Trophoblast cell (in vitro differentiated cells and primary cell): ENCODE measurements around the gene ASPSCR1.

Source experiments
- DNase-seq, 2 donors: peaks; one replicate each; pipeline ENCODE4 v3.0.0-alpha.2; 2016
- H2AFZ ChIP-seq: 2 replicates; pipeline ENCODE4 v1.6.1; 2013; ENCODE audit warnings: low read length, moderate library complexity, mild to moderate bottlenecking; ENCODE audit not compliant: insufficient read depth, poor library complexity
- H2AK5ac ChIP-seq: 2 replicates; pipeline ENCODE4 v1.6.1; 2013; ENCODE audit warnings: mild to moderate bottlenecking, low read length
- H2BK120ac ChIP-seq: 2 replicates; pipeline ENCODE4 v1.6.1; 2013; ENCODE audit warnings: low read length, mild to moderate bottlenecking, moderate library complexity; ENCODE audit not compliant: insufficient read depth, poor library complexity
- H2BK12ac ChIP-seq: 2 replicates; pipeline ENCODE4 v1.6.1; 2013; ENCODE audit warnings: mild to moderate bottlenecking, low read length, moderate library complexity
- H2BK5ac ChIP-seq: 2 replicates; pipeline ENCODE4 v1.6.1; 2013; ENCODE audit warnings: low read length, low read depth, moderate library complexity, mild to moderate bottlenecking; ENCODE audit not compliant: poor library complexity
- H3K14ac ChIP-seq: 2 replicates; pipeline ENCODE4 v1.6.1; 2013; ENCODE audit warnings: mild to moderate bottlenecking, low read length
- H3K18ac ChIP-seq: 2 replicates; pipeline ENCODE4 v1.6.1; 2013; ENCODE audit warnings: mild to moderate bottlenecking, low read length
- H3K23ac ChIP-seq: 2 replicates; pipeline ENCODE4 v1.6.1; 2013; ENCODE audit warnings: low read length
- H3K27ac ChIP-seq: 2 replicates; pipeline ENCODE4 v1.5.1; 2013; ENCODE audit warnings: low read depth, mild to moderate bottlenecking, inconsistent platforms, low read length, moderate library complexity
- H3K27me3 ChIP-seq: 2 replicates; pipeline ENCODE4 v1.6.1; 2013; ENCODE audit warnings: inconsistent platforms, mild to moderate bottlenecking, low read length, moderate library complexity; ENCODE audit not compliant: insufficient read depth
- H3K36me3 ChIP-seq, 2 experiments: 1 replicate in 1 of 2; 2 replicates in 1 of 2; pipeline ENCODE4 v1.6.1; 2013; ENCODE audit warnings: low read length in 2 of 2, mild to moderate bottlenecking in 2 of 2, moderate library complexity in 1 of 2; ENCODE audit not compliant: insufficient read depth in 2 of 2, control insufficient read depth in 1 of 2
- H3K4ac ChIP-seq: 2 replicates; pipeline ENCODE4 v1.6.1; 2013; ENCODE audit warnings: low read depth, mild to moderate bottlenecking, low read length, moderate library complexity
- H3K4me1 ChIP-seq, 2 experiments: 1 replicate in 1 of 2; 2 replicates in 1 of 2; pipeline ENCODE4 v1.6.1; 2013; ENCODE audit warnings: low read length in 2 of 2, mild to moderate bottlenecking in 2 of 2, moderate library complexity in 1 of 2; ENCODE audit not compliant: insufficient read depth in 2 of 2, control insufficient read depth in 1 of 2
- H3K4me2 ChIP-seq: 2 replicates; pipeline ENCODE4 v1.6.1; 2013; ENCODE audit warnings: inconsistent platforms, mild to moderate bottlenecking, low read length, moderate library complexity
- H3K4me3 ChIP-seq: 2 replicates; pipeline ENCODE4 v1.5.1; 2013; ENCODE audit warnings: mild to moderate bottlenecking, low read depth, low read length, inconsistent platforms
- H3K79me1 ChIP-seq: one replicate; pipeline ENCODE4 v1.6.1; 2013; ENCODE audit warnings: low read length
- H3K79me2 ChIP-seq: 2 replicates; pipeline ENCODE4 v1.6.1; 2013; ENCODE audit warnings: low read length, mild to moderate bottlenecking; ENCODE audit not compliant: control insufficient read depth, insufficient read depth, poor library complexity
- H3K9ac ChIP-seq: 2 replicates; pipeline ENCODE4 v1.6.1; 2013; ENCODE audit warnings: mild to moderate bottlenecking, low read length
- H3K9me3 ChIP-seq: 2 replicates; pipeline ENCODE4 v1.6.1; 2013; ENCODE audit warnings: low read depth, mild to moderate bottlenecking, control low read depth, inconsistent platforms, low read length; ENCODE audit not compliant: insufficient read depth
- H4K12ac ChIP-seq: 2 replicates; pipeline ENCODE4 v1.6.1; 2013; ENCODE audit warnings: low read depth, mild to moderate bottlenecking, low read length, moderate library complexity
- H4K8ac ChIP-seq: 2 replicates; pipeline ENCODE4 v1.6.1; 2013; ENCODE audit warnings: low read depth, mild to moderate bottlenecking, low read length, moderate library complexity
- H4K91ac ChIP-seq: one replicate; pipeline ENCODE4 v1.6.1; 2013; ENCODE audit warnings: low read depth, mild to moderate bottlenecking, low read length, moderate library complexity
- WGBS: extraction: QIAGEN DNeasy Blood & Tissue Kit; methylation state at CpG from one replicate; pipeline ENCODE4 v1.1.7; 2013; ENCODE audit warnings: missing lambda C conversion rate; ENCODE audit not compliant: insufficient read length, insufficient coverage; ENCODE audit errors: extremely low coverage; 5-methylcytosine and 5-hydroxymethylcytosine counted together

The ASPSCR1 gene

GRCh38 chr17:81999976-82000802, 22.8 kb downstream of the ASPSCR1 start:
- Histone ChIP-seq H2BK5ac (no peak overlapping the region), H4K8ac (no peak overlapping the region), H3K36me3 (peaks cover 4 to 5% of the 10 kb centered on the region in 2 experiments), H2BK12ac (no peak overlapping the region), H3K18ac (no peak overlapping the region), H3K4ac (no peak overlapping the region), H3K4me3 (no peak overlapping the region), H3K27ac (no peak overlapping the region), H3K27me3 (no peaks in the 10 kb centered on the region), H2AFZ (no peak overlapping the region), H2AK5ac (peak overlapping the region; percentile 15), H3K79me1 (peaks cover 23% of the 10 kb centered on the region), H4K12ac (no peak overlapping the region), H3K23ac (no peak overlapping the region), H3K4me2 (no peak overlapping the region), H3K79me2 (peaks cover 6% of the 10 kb centered on the region), H2BK120ac (no peak overlapping the region), H4K91ac (peak overlapping the region; percentile 63), H3K14ac (peak overlapping the region; percentile 5), H3K4me1 (peaks cover 21 to 25% of the 10 kb centered on the region in 2 experiments), H3K9ac (no peak overlapping the region), H3K9me3 (no peaks in the 10 kb centered on the region)
- peak in 1 of 2 donors; percentile 24 for DNase-seq
- no CpG with 5 or more reads among the region's 36 CpGs for WGBS

- no peak overlapping the region for H3K14ac ChIP-seq
- no peak overlapping the region for H3K4ac ChIP-seq
- H3K27me3 ChIP-seq, result no peaks in the 10 kb centered on the region
- H3K18ac ChIP-seq, result no peak overlapping the region
- H2BK12ac ChIP-seq, result peak overlapping the region; percentile 55
- no peak overlapping the region for H3K27ac ChIP-seq
- peak overlapping the region; percentile 55 for H4K91ac ChIP-seq
- no peak overlapping the region for H3K4me2 ChIP-seq
- no peak overlapping the region for H4K12ac ChIP-seq
- peaks cover 23 to 31% of the 10 kb centered on the region in 2 experiments for H3K4me1 ChIP-seq
- H3K9me3 ChIP-seq, result peaks cover 3% of the 10 kb centered on the region
- peaks cover 26% of the 10 kb centered on the region for H3K79me1 ChIP-seq
- H3K4me3 ChIP-seq, result no peak overlapping the region
- DNase-seq, result peak; percentile 39 to 62
- H3K9ac ChIP-seq, result no peak overlapping the region
- no peak overlapping the region for H4K8ac ChIP-seq
- no peak overlapping the region for H2AFZ ChIP-seq
- H2AK5ac ChIP-seq, result no peak overlapping the region
- no peak overlapping the region for H2BK120ac ChIP-seq
- H3K79me2 ChIP-seq, result peaks cover 6% of the 10 kb centered on the region
- no peak overlapping the region for H2BK5ac ChIP-seq
- peaks cover 4 to 5% of the 10 kb centered on the region in 2 experiments for H3K36me3 ChIP-seq
- no CpG with 5 or more reads among the region's 32 CpGs for WGBS
- no peak overlapping the region for H3K23ac ChIP-seq
Observed at GRCh38 chr17:82000803-82001570, 23.6 kb downstream of the ASPSCR1 start.

GRCh38 chr17:82001571-82002056, 24.2 kb downstream of the ASPSCR1 start:
- H2AFZ ChIP-seq, result no peak overlapping the region

More at GRCh38 chr17:82001571-82002056, 24.2 kb downstream of the ASPSCR1 start:
- Histone ChIP-seq H3K4me2 (no peak overlapping the region), H4K91ac (no peak overlapping the region), H4K8ac (no peak overlapping the region), H3K9me3 (peaks cover 5% of the 10 kb centered on the region), H4K12ac (no peak overlapping the region), H2BK12ac (peak overlapping the region; percentile 23), H3K4ac (no peak overlapping the region), H3K4me1 (peaks cover 25 to 34% of the 10 kb centered on the region in 2 experiments), H3K27ac (no peak overlapping the region), H3K18ac (no peak overlapping the region), H2BK5ac (no peak overlapping the region), H3K9ac (no peak overlapping the region), H3K4me3 (no peak overlapping the region), H3K14ac (no peak overlapping the region), H2BK120ac (no peak overlapping the region), H3K79me2 (peaks cover 6% of the 10 kb centered on the region), H3K23ac (no peak overlapping the region), H3K79me1 (peaks cover 26% of the 10 kb centered on the region), H2AK5ac (peak overlapping the region; percentile 60), H3K36me3 (peaks cover 4% of the 10 kb centered on the region in 2 experiments), H3K27me3 (no peaks in the 10 kb centered on the region)
- WGBS, result no CpG with 5 or more reads among the region's 17 CpGs
- DNase-seq, result no peak
